HEK293T (cell line): ENCODE measurements around the gene PLXNA2.

Experiments
- CTCF ChIA-PET: fragments of 350-600 bp; formaldehyde crosslinking; extraction: SDS; loops from one replicate; lab custom pipeline; 2021; ENCODE audit warnings: antibody characterized with exemption, inconsistent platforms; lab: Yijun Ruan, JAX
- POLR2A ChIA-PET: fragments of 350-600 bp; formaldehyde crosslinking; extraction: SDS; loops from one replicate; lab custom pipeline; 2020; ENCODE audit warnings: antibody characterized with exemption, inconsistent platforms; lab: Yijun Ruan, JAX
- DNase-seq: peaks from one replicate; pipeline ENCODE4 v3.0.0; 2012; ENCODE audit warnings: mixed read lengths; ENCODE audit errors: extremely low spot score
- ARNT ChIP-seq: fragments of 450-650 bp; IDR thresholded peaks from 2 replicates; pipeline ENCODE4 v1.6.1; 2017; ENCODE audit warnings: mild to moderate bottlenecking
- BHLHE40 ChIP-seq: fragments of 450-650 bp; IDR thresholded peaks from 2 replicates; pipeline ENCODE4 v1.6.1; 2016; ENCODE audit warnings: mild to moderate bottlenecking, moderate library complexity, borderline replicate concordance
- CTBP1 ChIP-seq: fragments of 450-650 bp; IDR thresholded peaks from 2 replicates; pipeline ENCODE4 v1.6.1; 2016; ENCODE audit warnings: borderline replicate concordance
- ELF4 ChIP-seq: fragments of 450-650 bp; IDR thresholded peaks from 2 replicates; pipeline ENCODE4 v1.6.1; 2017; ENCODE audit warnings: antibody characterized with exemption
- FOXA1 ChIP-seq: fragments of 450-650 bp; IDR thresholded peaks from 2 replicates; pipeline ENCODE4 v1.6.1; 2016; ENCODE audit warnings: mild to moderate bottlenecking
- FOXK2 ChIP-seq: fragments of 450-650 bp; IDR thresholded peaks from 2 replicates; pipeline ENCODE4 v1.6.1; 2016; ENCODE audit warnings: mild to moderate bottlenecking
- FOXM1 ChIP-seq: fragments of 450-650 bp; IDR thresholded peaks from 2 replicates; pipeline ENCODE4 v1.6.1; 2017; ENCODE audit warnings: mild to moderate bottlenecking, borderline replicate concordance
- HDGF ChIP-seq: fragments of 450-650 bp; IDR thresholded peaks from 2 replicates; pipeline ENCODE4 v1.6.1; 2017; ENCODE audit warnings: antibody characterized with exemption, borderline replicate concordance
- L3MBTL2 ChIP-seq: fragments of 450-650 bp; conservative IDR thresholded peaks from 2 replicates; pipeline ENCODE4 v1.6.1; 2016; ENCODE audit warnings: mild to moderate bottlenecking
- LEF1 ChIP-seq: fragments of 450-650 bp; IDR thresholded peaks from 2 replicates; pipeline ENCODE4 v1.6.1; 2017; ENCODE audit warnings: mild to moderate bottlenecking, borderline replicate concordance
- NFRKB ChIP-seq: fragments of 450-650 bp; IDR thresholded peaks from 2 replicates; pipeline ENCODE4 v1.6.1; 2016; ENCODE audit warnings: mild to moderate bottlenecking, moderate library complexity
- SP1 ChIP-seq: fragments of 450-650 bp; IDR thresholded peaks from 2 replicates; pipeline ENCODE4 v1.6.1; 2017
- SUZ12 ChIP-seq: fragments of 450-650 bp; IDR thresholded peaks from 2 replicates; pipeline ENCODE4 v1.6.1; 2016; ENCODE audit warnings: mild to moderate bottlenecking
- TARDBP ChIP-seq: fragments of 450-650 bp; IDR thresholded peaks from 2 replicates; pipeline ENCODE4 v1.6.1; 2016
- ZNF384 ChIP-seq: fragments of 450-650 bp; IDR thresholded peaks from 2 replicates; pipeline ENCODE4 v1.6.1; 2016
- TF ChIP-seq, protein P1 (sequence below): fragments of 450-650 bp; IDR thresholded peaks from 2 replicates; pipeline ENCODE4 v1.6.1; 2016

The PLXNA2 gene

DNA sequence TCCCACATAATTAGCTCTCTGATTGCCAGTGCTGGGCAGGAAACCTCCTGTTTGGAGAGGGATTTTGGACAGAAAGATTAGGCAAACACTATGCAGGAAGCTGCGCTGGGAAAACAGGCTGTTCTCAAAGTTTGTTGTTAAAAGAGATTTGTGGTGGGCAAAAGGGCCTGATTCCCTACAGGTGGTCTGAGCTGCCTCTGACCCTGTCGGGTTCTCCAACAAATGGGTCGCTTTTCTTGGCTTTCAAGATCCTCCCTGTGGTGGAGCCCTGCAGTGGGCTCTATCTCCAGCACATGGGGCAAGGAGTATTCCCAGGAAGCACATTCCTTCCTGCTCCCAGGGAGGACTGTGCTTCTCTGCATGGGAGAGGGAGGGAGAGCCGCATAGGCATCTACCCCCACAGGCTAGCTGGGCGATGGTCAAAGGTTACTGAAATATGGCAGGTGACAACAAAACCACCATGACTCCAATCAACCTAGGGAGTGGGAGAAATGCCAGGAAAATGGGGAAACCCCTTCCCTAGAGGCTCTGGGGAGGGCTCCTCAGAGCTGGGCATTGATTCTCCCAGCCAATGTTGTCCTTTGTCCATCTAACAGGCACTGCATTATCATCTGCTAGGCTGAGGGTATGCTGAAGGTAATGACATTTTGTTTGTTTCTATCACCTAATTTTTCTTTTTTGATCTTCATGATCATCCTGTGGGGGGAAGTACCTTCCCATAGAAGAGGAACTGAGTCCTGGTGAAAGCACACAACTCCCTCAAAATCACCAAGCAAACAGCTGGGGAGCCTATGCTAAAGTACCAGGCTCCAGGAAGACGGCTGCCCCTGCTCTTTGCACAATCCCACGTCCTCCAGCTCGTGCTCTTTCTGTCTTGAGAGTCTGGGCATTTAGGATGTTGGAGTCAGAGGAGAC, 85.3 kb downstream of the PLXNA2 start:
- no peak for DNase-seq
- no peak for TF ChIP-seq ARNT
- TF ChIP-seq CTBP1, result no peak
- TF ChIP-seq NFRKB, result no peak
- no peak for TF ChIP-seq SUZ12
- TF ChIP-seq ZNF384, result no peak
- TF ChIP-seq LEF1, result no peak
- TF ChIP-seq ELF4, result no peak
- no peak for TF ChIP-seq HDGF
- TF ChIP-seq TARDBP, result no peak
- no peak for TF ChIP-seq FOXA1
- no peak for TF ChIP-seq L3MBTL2
- TF ChIP-seq BHLHE40, result no peak
- TF ChIP-seq SP1, result no peak
- TF ChIP-seq, protein P1, sequence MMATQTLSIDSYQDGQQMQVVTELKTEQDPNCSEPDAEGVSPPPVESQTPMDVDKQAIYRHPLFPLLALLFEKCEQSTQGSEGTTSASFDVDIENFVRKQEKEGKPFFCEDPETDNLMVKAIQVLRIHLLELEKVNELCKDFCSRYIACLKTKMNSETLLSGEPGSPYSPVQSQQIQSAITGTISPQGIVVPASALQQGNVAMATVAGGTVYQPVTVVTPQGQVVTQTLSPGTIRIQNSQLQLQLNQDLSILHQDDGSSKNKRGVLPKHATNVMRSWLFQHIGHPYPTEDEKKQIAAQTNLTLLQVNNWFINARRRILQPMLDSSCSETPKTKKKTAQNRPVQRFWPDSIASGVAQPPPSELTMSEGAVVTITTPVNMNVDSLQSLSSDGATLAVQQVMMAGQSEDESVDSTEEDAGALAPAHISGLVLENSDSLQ, result no peak
- no peak for TF ChIP-seq FOXK2
- TF ChIP-seq FOXM1, result no peak
- ChIA-PET CTCF (no interaction called here), POLR2A (no interaction called here)

DNA sequence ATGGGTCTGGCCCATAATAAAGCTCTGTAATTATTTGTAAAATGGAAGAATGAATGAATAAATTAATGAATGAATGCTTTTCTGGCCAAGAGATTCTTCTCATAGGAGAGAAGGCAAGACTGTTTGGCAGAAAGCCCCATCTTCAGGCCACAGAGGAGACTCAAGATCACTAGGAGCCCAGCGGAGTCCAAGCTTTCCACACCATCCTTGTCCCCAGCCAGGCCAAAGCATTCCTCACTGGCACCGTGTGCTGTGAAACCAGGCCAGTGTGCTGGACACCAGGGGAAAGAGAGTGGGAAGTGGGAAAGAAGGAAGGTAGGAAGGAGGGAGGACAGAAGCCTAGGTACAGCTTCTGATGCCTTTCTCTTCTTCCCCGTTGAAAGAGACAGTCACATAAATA, 86.4 kb downstream of the PLXNA2 start:
- CTCF ChIA-PET, result no interaction called here
- POLR2A ChIA-PET, result no interaction called here
- TF ChIP-seq LEF1 (no peak), L3MBTL2 (no peak), HDGF (no peak), FOXK2 (no peak), CTBP1 (no peak), ELF4 (no peak), FOXM1 (no peak), SP1 (no peak), ARNT (no peak), SUZ12 (no peak), TARDBP (no peak), FOXA1 (no peak), ZNF384 (no peak), NFRKB (no peak), BHLHE40 (no peak)
- TF ChIP-seq, protein P1, result no peak
- DNase-seq, result no peak

DNA sequence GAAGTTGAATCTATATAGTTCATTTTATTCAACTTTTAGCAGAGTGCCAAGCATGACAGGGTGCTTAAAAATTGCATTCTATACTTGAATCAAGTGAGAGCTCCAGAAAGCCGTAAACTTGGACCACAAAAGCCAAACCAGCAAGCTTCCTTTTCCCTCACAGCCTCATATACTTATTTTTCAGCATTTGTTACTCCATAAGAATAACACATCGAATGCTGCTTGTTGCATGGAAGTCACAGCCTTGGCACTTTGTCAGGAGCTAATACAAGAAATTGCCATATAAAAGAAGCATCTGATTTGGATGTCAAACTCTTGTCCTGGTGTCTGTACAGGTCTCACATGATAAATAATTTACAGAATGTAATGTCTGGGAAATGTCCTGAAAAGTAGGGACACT, 87.4 kb downstream of the PLXNA2 start:
- CTCF ChIA-PET, result no interaction called here
- POLR2A ChIA-PET, result no interaction called here
- DNase-seq, result no peak
- TF ChIP-seq ZNF384, result no peak
- TF ChIP-seq HDGF, result no peak
- no peak for TF ChIP-seq SUZ12
- TF ChIP-seq L3MBTL2, result no peak
- TF ChIP-seq, protein P1, result no peak

DNA sequence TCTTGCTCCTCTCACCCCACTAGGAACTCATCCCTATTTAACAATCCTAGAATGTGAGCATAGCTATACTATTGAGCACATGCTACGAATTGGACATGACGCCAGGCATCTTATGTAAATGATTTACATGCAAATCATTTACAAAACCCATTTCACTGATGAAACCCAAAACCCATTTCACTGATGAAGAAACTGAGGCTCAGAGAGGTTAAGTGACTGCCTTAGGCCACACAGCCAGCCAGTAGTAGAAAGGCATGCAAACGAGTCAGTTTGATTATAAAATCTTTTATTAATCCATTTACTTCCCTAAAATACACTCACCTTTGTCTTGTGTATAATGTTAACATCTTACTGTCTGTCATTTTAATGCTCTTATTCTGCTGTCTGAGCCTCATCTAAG, 87.9 kb downstream of the PLXNA2 start:
- CTCF ChIA-PET, result no interaction called here
- POLR2A ChIA-PET, result no interaction called here
- DNase-seq, result no peak
- TF ChIP-seq SUZ12 (no peak), CTBP1 (no peak), ARNT (no peak), NFRKB (no peak), L3MBTL2 (no peak), ELF4 (no peak), TARDBP (no peak), HDGF (no peak), BHLHE40 (no peak), FOXA1 (no peak), FOXM1 (no peak), FOXK2 (no peak), SP1 (no peak)
- TF ChIP-seq, protein P1, result no peak
